BE2C (cell line): ENCODE data around the gene VIL1.

ENCODE experiments used
- DNase-seq: peaks from one replicate; pipeline ENCODE4 v3.0.0-alpha.2; 2020
- H3K27me3 ChIP-seq: fragments of 250-450 bp; sonication (Bioruptor Pico); 2 replicates; pipeline ENCODE4 v1.5.1; 2020; ENCODE audit warnings: mild to moderate bottlenecking
- H3K36me3 ChIP-seq: fragments of 250-450 bp; sonication (Bioruptor Pico); 2 replicates; pipeline ENCODE4 v1.5.1; 2020; ENCODE audit warnings: mild to moderate bottlenecking
- H3K4me1 ChIP-seq: fragments of 250-450 bp; sonication (Bioruptor Pico); 2 replicates; pipeline ENCODE4 v1.5.1; 2020
- H3K4me3 ChIP-seq: 2 replicates; pipeline ENCODE4 v1.5.1; 2011; ENCODE audit warnings: low read depth, low read length
- H3K9me3 ChIP-seq: fragments of 250-450 bp; sonication (Bioruptor Pico); 2 replicates; pipeline ENCODE4 v1.5.1; 2020
- CTCF ChIP-seq: IDR thresholded peaks from 2 replicates; pipeline ENCODE4 v1.5.1; 2012; ENCODE audit warnings: mild to moderate bottlenecking, low read depth, low read length

VIL1 gene

GRCh38 chr2:218431878-218432277, 13.0 kb downstream of the VIL1 start:
- Histone ChIP-seq H3K36me3 (no peaks in the 10 kb centered on the region), H3K27me3 (no peaks in the 10 kb centered on the region), H3K4me1 (no peaks in the 10 kb centered on the region), H3K9me3 (no peaks in the 10 kb centered on the region; the same call in 1 of the 2 replicates), H3K4me3 (no peak overlapping the region)
- no peak for TF ChIP-seq CTCF
- no peak for DNase-seq

DNA sequence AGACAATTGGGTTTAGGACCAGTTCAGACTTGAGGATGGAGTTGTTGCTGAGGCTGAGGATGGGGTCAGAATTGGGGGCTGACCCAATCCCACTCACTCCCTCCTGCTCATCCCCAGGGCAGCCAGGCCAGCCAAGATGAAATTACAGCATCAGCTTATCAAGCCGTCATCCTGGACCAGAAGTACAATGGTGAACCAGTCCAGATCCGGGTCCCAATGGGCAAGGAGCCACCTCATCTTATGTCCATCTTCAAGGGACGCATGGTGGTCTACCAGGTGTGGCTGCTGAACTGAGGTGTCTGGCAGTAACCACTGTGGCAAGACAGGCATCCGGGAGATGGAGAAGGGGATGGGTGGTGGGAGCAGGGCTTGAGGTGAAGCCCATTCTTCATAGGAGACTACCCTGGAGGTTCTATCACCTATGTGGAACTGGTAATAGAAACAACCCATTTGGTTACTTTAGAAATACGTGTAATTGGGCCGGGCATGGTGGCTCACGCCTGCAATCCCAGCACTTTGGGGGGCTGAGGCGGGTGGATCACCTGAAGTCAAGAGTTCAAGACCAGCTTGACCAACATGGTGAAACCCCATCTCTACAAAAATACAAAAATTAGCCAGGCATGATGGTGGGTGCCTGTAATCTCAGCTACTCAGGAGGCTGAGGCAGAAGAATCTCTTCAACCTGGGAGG, 13.9 kb downstream of the VIL1 start:
- Histone ChIP-seq H3K4me1 (no peaks in the 10 kb centered on the region), H3K36me3 (no peaks in the 10 kb centered on the region; the same call in 1 of the 2 replicates), H3K27me3 (no peaks in the 10 kb centered on the region), H3K4me3 (no peak overlapping the region), H3K9me3 (no peaks in the 10 kb centered on the region; the same call in 1 of the 2 replicates)
- no peak for DNase-seq
- no peak for TF ChIP-seq CTCF

DNA sequence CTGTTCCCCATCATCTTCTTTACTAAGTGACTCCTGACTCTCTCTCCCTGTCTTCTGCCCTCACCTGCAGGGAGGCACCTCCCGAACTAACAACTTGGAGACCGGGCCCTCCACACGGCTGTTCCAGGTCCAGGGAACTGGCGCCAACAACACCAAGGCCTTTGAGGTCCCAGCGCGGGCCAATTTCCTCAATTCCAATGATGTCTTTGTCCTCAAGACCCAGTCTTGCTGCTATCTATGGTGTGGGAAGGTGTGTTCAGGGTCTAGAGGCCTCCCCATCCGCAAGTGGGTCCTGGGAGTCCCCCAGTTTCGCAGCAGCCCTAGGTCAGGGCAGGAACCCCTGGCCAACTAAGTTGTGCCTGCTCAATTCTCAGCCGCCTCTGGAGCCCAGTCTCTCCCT, 15.5 kb downstream of the VIL1 start:
- Histone ChIP-seq H3K9me3 (no peaks in the 10 kb centered on the region; the same call in 1 of the 2 replicates), H3K4me1 (no peaks in the 10 kb centered on the region), H3K4me3 (no peak overlapping the region), H3K27me3 (no peaks in the 10 kb centered on the region), H3K36me3 (no peaks in the 10 kb centered on the region; the same call in 1 of the 2 replicates)
- TF ChIP-seq CTCF = no peak
- DNase-seq = no peak

DNA sequence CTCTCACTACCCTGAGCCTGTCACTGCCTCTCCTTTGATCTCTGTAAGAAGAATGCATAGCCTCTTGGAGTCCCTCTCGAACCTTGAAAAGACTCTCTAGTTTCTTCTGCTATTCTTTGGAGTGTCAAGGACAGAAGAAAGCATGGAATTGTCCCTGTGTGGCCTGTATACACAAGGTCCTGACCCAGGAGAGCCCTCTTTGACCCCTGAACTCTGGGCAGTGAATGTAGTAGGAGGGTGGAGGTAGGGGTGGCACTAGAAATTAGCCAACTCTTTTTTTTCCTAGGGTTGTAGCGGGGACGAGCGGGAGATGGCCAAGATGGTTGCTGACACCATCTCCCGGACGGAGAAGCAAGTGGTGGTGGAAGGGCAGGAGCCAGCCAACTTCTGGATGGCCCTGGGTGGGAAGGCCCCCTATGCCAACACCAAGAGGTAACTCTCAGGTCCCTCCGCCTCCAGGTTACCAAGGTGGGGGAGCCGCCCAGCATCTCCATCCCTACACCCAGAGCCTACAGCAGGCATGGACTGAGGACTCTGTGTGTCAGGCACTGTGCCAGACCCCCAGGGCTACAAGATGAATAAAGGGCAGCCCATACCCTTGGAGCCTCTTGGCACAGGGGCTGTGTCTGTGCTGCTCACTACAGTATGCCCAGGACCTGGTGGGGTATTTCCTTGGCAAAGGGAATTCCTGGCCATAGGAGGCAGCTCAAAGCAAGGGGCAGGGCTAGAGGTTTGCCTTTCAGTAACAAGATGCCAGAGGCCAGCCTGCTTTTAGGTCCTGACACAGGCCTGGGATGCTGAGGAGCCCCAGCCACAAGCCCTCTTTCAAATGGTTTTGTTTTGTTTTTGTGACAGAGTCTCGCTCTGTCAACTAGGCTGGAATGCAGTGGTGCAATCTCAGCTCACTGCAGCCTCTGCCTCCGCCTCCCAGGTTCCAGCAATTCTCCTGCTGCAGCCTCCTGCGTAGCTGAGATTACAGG, 16.4 kb downstream of the VIL1 start:
- no peaks in the 10 kb centered on the region; the same call in 1 of the 2 replicates for H3K36me3 ChIP-seq
- TF ChIP-seq CTCF = no peak
- H3K4me1 ChIP-seq = no peaks in the 10 kb centered on the region
- DNase-seq = no peak
- H3K9me3 ChIP-seq = no peaks in the 10 kb centered on the region; the same call in 1 of the 2 replicates
- no peak overlapping the region for H3K4me3 ChIP-seq
- H3K27me3 ChIP-seq = no peaks in the 10 kb centered on the region

- no peaks in the 10 kb centered on the region; the same call in 1 of the 2 replicates for H3K36me3 ChIP-seq
- no peaks in the 10 kb centered on the region for H3K4me1 ChIP-seq
- TF ChIP-seq CTCF = no peak
- DNase-seq = no peak
- no peak overlapping the region for H3K4me3 ChIP-seq
- H3K9me3 ChIP-seq = no peaks in the 10 kb centered on the region; the same call in 1 of the 2 replicates
- no peaks in the 10 kb centered on the region for H3K27me3 ChIP-seq
Observed at GRCh38 chr2:218436992-218437391, 18.1 kb downstream of the VIL1 start.

DNA sequence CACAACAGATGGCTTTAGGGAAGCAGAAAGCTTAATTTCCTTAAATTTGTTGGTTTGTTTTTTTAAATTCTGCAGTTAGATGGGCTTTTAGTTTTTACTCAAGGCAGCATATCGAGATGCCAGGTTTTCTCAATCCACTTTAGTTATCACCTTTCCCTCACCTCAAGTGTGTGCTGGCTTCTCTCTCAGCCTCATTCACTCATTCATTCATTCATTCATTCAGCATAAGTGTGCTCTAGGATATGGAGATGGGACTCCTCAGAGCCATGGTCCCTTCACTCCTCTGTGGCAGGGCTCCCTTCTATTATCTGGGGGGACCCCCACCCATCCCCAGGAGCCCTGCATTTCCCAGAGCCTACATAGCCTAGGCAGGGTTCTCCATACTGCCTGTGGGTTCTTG, 19.0 kb downstream of the VIL1 start:
- H3K4me3 ChIP-seq = no peak overlapping the region
- no peaks in the 10 kb centered on the region; the same call in 1 of the 2 replicates for H3K36me3 ChIP-seq
- H3K27me3 ChIP-seq = no peaks in the 10 kb centered on the region
- no peak for DNase-seq
- H3K4me1 ChIP-seq = no peaks in the 10 kb centered on the region
- TF ChIP-seq CTCF = no peak
- no peaks in the 10 kb centered on the region for H3K9me3 ChIP-seq
